ENCODE results near the gene SLC39A11. TPM values are rescaled to one million over a fixed set of nuclear protein-coding genes. Genes with fewer than 3 reads are reported as not detected.
A peak's percentile ranks its signal among the peaks of the same experiment; 100 is the strongest.

Gene SLC39A11
- total and polyA plus RNA-seq, 2 of the 13 experiments (the other 11 are each of a cell fraction or from before 2014, with no cell fraction given), result 17.2 to 31.5 TPM

DNA sequence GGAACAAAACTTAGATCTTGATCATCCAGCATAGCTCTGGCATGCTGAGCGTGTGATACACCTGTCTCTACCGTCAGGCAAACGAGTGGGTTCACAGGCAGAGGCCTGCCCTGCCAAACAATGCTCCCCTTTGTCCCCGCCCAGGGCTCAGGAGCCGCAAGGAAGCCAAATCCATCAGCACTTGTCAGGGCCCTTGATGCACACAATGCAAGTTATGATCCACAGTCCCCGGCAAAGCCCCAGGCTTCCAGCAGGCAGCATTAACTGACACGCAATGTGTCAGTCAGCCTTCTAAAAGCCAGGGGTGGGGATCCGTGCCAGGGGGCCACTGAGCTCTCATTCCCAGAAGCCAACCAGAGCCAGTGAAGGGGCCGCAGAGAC lies 460.9 kb downstream of the SLC39A11 start (continued):
- TF ChIP-seq ELK4 (CRISPR knock-in tag; IDR thresholded peaks at IDR 0.05; ENCODE audit: borderline replicate concordance) (no peak), ZNF12 (CRISPR knock-in tag; IDR thresholded peaks at IDR 0.05) (peak; percentile 63), LCORL (IDR thresholded peaks at IDR 0.05) (no peak), LCORL (CRISPR knock-in tag; IDR thresholded peaks at IDR 0.05) (no peak), ZNF44 (CRISPR knock-in tag; IDR thresholded peaks at IDR 0.05) (no peak), KAT8 (CRISPR knock-in tag; IDR thresholded peaks at IDR 0.05) (no peak), SMAD3 (CRISPR knock-in tag; IDR thresholded peaks at IDR 0.05) (no peak), SUZ12 (IDR thresholded peaks at IDR 0.05; ENCODE audit: low read depth, low read length) (no peak), TOE1 (CRISPR knock-in tag; IDR thresholded peaks at IDR 0.05) (no peak), ZNF891 (CRISPR knock-in tag; IDR thresholded peaks at IDR 0.05) (peak; percentile 67), ZNF510 (CRISPR knock-in tag; IDR thresholded peaks at IDR 0.05; ENCODE audit: low read depth) (0 out of 2 replicates have a peak, but pooled peaks have one; percentile 5), ZNF569 (CRISPR knock-in tag; IDR thresholded peaks at IDR 0.05; ENCODE audit: borderline replicate concordance) (no peak), NFAT5 (CRISPR knock-in tag; IDR thresholded peaks at IDR 0.05) (0 out of 2 replicates have a peak, but pooled peaks have one; percentile 15), FIP1L1 (IDR thresholded peaks at IDR 0.05; ENCODE audit: borderline replicate concordance, insufficient read depth, low read depth, low read length) (0 out of 2 replicates have a peak, but pooled peaks have one; percentile 35), ZNF264 (CRISPR knock-in tag; IDR thresholded peaks at IDR 0.05) (no peak), ZFX (CRISPR knock-in tag; IDR thresholded peaks at IDR 0.05; ENCODE audit: low read depth) (peak; percentile 34; the same call in 1 of the 2 replicates), EHMT2 (IDR thresholded peaks at IDR 0.05; ENCODE audit: borderline replicate concordance, low read depth, low read length) (no peak), ZNF557 (CRISPR knock-in tag; IDR thresholded peaks at IDR 0.05) (no peak), FOXK2 (IDR thresholded peaks at IDR 0.05) (no peak), PRPF4 (IDR thresholded peaks at IDR 0.05; ENCODE audit: low read depth, low read length, poor library complexity, severe bottlenecking) (no peak)
- TF ChIP-seq, protein P1, sequence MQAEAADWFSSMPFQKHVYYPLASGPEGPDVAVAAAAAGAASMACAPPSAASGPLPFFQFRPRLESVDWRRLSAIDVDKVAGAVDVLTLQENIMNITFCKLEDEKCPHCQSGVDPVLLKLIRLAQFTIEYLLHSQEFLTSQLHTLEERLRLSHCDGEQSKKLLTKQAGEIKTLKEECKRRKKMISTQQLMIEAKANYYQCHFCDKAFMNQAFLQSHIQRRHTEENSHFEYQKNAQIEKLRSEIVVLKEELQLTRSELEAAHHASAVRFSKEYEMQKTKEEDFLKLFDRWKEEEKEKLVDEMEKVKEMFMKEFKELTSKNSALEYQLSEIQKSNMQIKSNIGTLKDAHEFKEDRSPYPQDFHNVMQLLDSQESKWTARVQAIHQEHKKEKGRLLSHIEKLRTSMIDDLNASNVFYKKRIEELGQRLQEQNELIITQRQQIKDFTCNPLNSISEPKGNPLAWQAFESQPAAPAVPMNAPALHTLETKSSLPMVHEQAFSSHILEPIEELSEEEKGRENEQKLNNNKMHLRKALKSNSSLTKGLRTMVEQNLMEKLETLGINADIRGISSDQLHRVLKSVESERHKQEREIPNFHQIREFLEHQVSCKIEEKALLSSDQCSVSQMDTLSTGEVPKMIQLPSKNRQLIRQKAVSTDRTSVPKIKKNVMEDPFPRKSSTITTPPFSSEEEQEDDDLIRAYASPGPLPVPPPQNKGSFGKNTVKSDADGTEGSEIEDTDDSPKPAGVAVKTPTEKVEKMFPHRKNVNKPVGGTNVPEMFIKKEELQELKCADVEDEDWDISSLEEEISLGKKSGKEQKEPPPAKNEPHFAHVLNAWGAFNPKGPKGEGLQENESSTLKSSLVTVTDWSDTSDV (CRISPR knock-in tag; IDR thresholded peaks at IDR 0.05), result peak; percentile 69; the same call in 1 of the 2 replicates
- TF ChIP-seq, protein P2, sequence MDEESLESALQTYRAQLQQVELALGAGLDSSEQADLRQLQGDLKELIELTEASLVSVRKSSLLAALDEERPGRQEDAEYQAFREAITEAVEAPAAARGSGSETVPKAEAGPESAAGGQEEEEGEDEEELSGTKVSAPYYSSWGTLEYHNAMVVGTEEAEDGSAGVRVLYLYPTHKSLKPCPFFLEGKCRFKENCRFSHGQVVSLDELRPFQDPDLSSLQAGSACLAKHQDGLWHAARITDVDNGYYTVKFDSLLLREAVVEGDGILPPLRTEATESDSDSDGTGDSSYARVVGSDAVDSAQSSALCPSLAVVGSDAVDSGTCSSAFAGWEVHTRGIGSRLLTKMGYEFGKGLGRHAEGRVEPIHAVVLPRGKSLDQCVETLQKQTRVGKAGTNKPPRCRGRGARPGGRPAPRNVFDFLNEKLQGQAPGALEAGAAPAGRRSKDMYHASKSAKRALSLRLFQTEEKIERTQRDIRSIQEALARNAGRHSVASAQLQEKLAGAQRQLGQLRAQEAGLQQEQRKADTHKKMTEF (CRISPR knock-in tag; IDR thresholded peaks at IDR 0.05), result no peak

Data from HepG2 (cell line).